ENCODE results near the gene NCAM1.

- TF ChIP-seq CTCF (IDR thresholded peaks at IDR 0.05; ENCODE audit: low read depth, low read length) (no peak), EZH2phosphoT487 (IDR thresholded peaks at IDR 0.05; ENCODE audit: low read depth) (no peak)
Measured at GRCh38 chr11:113006896-113007445, 45.8 kb downstream of the NCAM1 start.
